Tibial nerve (tissue), 4 donors: ENCODE measurements around the gene CSF1R.

Experiments used
- CTCF ChIP-seq, 5 experiments: fragments of 200-600 bp in 3 of 5; fragments of 450-650 bp in 2 of 5; sonication (generic) in 3 of 5; IDR thresholded peaks; one replicate each; pipeline ENCODE4 v1.5.1; 2016 to 2019; ENCODE audit warnings: antibody characterized with exemption in 5 of 5, mild to moderate bottlenecking in 3 of 5, moderate library complexity in 2 of 5
- EP300 ChIP-seq, 2 donors: sonication (generic); formaldehyde crosslinking; IDR thresholded peaks; one replicate each; pipeline ENCODE4 v1.6.1; 2017; ENCODE audit warnings: antibody characterized with exemption in 2 of 2, mild to moderate bottlenecking in 1 of 2
- POLR2A ChIP-seq, 2 donors: fragments of 450-650 bp; IDR thresholded peaks; one replicate each; pipeline ENCODE4 v1.6.1; 2017; ENCODE audit warnings: antibody characterized with exemption in 2 of 2, mild to moderate bottlenecking in 2 of 2, moderate library complexity in 2 of 2

GRCh38 chr5:150125334-150125733 lies 39.0 kb upstream of the CSF1R start:
- TF ChIP-seq CTCF (IDR thresholded peaks at IDR 0.05) = no peak
- no peak for TF ChIP-seq EP300 (IDR thresholded peaks at IDR 0.05)
- no peak for TF ChIP-seq POLR2A (IDR thresholded peaks at IDR 0.05)
